Measurements from ENCODE around the gene PASK.

Gene PASK

DNA sequence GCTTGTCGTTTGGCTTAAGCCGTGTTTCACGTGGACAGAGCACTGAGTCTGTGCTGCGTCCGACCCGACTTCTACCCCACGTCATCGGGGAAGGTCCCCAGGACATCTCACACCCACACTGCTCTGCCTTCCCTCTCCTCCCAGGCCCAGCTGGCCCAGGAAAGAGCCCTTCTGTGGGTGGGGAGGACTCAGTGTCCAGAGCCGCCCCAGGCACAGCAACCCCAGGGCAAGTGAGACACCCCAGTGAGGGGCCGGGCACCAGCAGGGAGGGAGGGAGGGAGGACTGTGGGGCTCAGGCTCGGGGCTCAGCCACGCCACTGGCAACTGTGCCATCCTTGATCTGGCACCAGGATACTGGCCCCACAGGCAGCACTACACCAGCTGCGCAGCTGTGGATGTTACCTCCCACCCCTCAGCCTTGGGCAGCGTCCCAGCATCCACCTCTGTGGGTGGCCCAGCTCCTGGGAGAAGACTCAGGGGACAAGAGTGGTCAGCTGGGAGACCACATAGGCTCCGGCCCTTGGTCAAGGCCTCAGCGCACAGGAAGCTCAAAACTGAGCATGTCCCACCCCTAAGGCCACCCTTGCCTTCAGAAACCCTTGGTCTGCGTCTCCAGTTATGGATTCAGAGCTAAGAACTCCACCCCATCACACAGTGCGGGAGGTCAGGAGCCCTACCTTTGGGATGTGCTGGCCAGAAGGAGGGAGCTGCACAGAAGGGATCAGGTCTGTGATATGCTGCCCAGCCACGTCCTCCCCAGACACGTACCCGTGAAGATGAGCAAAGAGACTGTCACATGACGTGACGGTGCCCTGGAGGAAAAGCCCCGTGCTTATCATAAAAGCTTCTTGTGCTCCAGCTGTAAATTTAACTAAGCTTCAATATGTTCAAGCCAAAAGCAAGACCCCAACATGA lies 11.7 kb downstream of the PASK start:
- H3K4me3 ChIP-seq (ENCODE audit: low read depth, low read length), result no peak overlapping the region
- DNase-seq (ENCODE audit: low read depth, low spot score), result no peak
- TF ChIP-seq, protein P1, sequence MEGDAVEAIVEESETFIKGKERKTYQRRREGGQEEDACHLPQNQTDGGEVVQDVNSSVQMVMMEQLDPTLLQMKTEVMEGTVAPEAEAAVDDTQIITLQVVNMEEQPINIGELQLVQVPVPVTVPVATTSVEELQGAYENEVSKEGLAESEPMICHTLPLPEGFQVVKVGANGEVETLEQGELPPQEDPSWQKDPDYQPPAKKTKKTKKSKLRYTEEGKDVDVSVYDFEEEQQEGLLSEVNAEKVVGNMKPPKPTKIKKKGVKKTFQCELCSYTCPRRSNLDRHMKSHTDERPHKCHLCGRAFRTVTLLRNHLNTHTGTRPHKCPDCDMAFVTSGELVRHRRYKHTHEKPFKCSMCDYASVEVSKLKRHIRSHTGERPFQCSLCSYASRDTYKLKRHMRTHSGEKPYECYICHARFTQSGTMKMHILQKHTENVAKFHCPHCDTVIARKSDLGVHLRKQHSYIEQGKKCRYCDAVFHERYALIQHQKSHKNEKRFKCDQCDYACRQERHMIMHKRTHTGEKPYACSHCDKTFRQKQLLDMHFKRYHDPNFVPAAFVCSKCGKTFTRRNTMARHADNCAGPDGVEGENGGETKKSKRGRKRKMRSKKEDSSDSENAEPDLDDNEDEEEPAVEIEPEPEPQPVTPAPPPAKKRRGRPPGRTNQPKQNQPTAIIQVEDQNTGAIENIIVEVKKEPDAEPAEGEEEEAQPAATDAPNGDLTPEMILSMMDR (IDR thresholded peaks at IDR 0.05; ENCODE audit: low read depth, low read length), result no peak
- in situ Hi-C loops (cut with HindIII; ENCODE audit: low sequenced_read_pairs), result no loop called here

DNA sequence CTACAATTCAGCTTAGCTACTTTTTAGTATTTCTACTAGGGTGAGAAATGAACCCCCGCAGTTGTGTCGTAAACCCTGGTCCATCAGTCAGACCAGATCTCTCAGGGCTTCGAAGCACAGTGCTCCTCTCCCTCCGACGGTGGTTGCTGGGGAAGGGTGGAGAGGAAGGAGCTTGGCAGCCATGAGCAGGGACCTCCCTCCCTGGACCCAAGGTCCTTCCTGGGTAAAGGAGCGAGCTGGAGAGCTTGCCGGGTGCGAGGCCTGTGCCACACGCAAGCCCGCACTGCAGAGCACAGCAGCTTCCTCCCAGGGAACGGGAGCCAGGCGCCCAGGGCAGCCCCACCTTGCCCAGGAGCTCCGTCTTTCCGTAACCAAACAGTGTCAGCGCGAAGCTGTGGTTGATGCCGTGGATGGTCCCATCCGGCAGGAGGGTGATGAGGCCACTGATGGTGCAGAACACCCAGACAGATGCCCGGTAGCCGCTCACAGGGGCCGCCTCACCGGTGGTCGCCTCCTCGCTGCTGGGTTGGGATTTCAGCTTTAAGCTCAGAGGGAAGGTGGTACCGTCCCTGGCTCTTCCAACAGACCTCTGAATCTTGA lies 12.5 kb downstream of the PASK start:
- TF ChIP-seq, protein P1 (IDR thresholded peaks at IDR 0.05; ENCODE audit: low read depth, low read length), result no peak
- no peak for DNase-seq (ENCODE audit: low read depth, low spot score)
- in situ Hi-C loops (cut with HindIII; ENCODE audit: low sequenced_read_pairs), result no loop called here
- H3K4me3 ChIP-seq (ENCODE audit: low read depth, low read length), result no peak overlapping the region

DNA sequence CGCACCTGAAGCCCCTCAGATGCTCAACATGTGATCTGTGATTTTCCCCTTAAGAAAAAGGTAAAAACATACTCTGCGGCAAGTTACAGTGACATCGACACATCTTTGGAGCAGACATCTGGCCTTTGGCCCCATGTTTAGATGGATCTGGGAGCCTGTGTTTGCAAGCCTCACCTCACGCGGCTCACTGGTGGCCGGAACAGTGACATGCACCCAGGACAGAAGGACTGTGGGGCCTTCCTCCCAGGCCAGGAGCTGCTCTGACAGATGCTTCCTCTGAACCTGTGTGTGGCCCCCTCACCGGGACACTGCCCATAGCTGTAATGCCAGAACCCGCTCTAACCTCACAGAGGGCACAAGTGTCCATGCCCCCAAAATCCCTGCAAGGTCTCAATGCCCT lies 13.1 kb downstream of the PASK start:
- H3K4me3 ChIP-seq (ENCODE audit: low read depth, low read length), result no peak overlapping the region
- TF ChIP-seq, protein P1 (IDR thresholded peaks at IDR 0.05; ENCODE audit: low read depth, low read length), result no peak
- in situ Hi-C loops (cut with HindIII; ENCODE audit: low sequenced_read_pairs), result no loop called here
- DNase-seq (ENCODE audit: low read depth, low spot score), result no peak

GRCh38 chr2:241135737-241136136 lies 13.5 kb downstream of the PASK start:
- in situ Hi-C loops (cut with HindIII; ENCODE audit: low sequenced_read_pairs), result no loop called here
- TF ChIP-seq, protein P1 (IDR thresholded peaks at IDR 0.05; ENCODE audit: low read depth, low read length), result no peak
- no peak for DNase-seq (ENCODE audit: low read depth, low spot score)
- no peak overlapping the region for H3K4me3 ChIP-seq (ENCODE audit: low read depth, low read length)

- DNase-seq (ENCODE audit: low read depth, low spot score), result no peak
- TF ChIP-seq, protein P1 (IDR thresholded peaks at IDR 0.05; ENCODE audit: low read depth, low read length), result no peak
- H3K4me3 ChIP-seq (ENCODE audit: low read depth, low read length), result no peak overlapping the region
- in situ Hi-C loops (cut with HindIII; ENCODE audit: low sequenced_read_pairs), result no loop called here
Observed at GRCh38 chr2:241134711-241135110, 14.6 kb downstream of the PASK start.

- no peak overlapping the region for H3K4me3 ChIP-seq (ENCODE audit: low read depth, low read length)
- in situ Hi-C loops (cut with HindIII; ENCODE audit: low sequenced_read_pairs), result no loop called here
- TF ChIP-seq, protein P1 (IDR thresholded peaks at IDR 0.05; ENCODE audit: low read depth, low read length), result no peak
- DNase-seq (ENCODE audit: low read depth, low spot score), result no peak
Observed at GRCh38 chr2:241133436-241133820, 15.8 kb downstream of the PASK start.

All from astrocyte of the spinal cord (primary cell).